ENCODE data around the gene RHOXF2. TPM values are rescaled to one million over a fixed set of nuclear protein-coding genes. Genes with fewer than 3 reads are reported as not detected.
"Not testable (repeated sequence)": the region's sequence is repeated elsewhere in the genome, so short reads cannot be mapped to it uniquely, and the experiment has no call there.

The RHOXF2 gene
- total RNA-seq = under 1 TPM in 2 of 6 donors, not detected in 4; 0.10 to 0.29 TPM

- not testable (repeated sequence) for ATAC-seq (ENCODE audit: low FRiP score in 2 of 2); H3K36me3 ChIP-seq; DNase-seq; H3K27ac ChIP-seq; H3K27me3 ChIP-seq; H3K4me3 ChIP-seq; H3K4me1 ChIP-seq; H3K9me3 ChIP-seq
- WGBS, 2 donors = no CpG with 5 or more reads among the region's 15 CpGs
These were observed at the start of gene RHOXF2 for GRCh38 chrX:120158313-120158712. Gene RHOXF2, plus strand, starts transcription at chrX:120158613. Its CDS starts 138 bp downstream, at chrX:120158751.

- ATAC-seq (ENCODE audit: low FRiP score in 2 of 2) (no peak), DNase-seq (no peak)
- Histone ChIP-seq H3K4me3 (no peak overlapping the region), H3K36me3 (no peaks in the 10 kb centered on the region), H3K27ac (no peak overlapping the region), H3K4me1 (no peaks in the 10 kb centered on the region), H3K9me3 (peaks cover 0 to 3% (median 0%) of the 10 kb centered on the region in 4 donors), H3K27me3 (no peaks in the 10 kb centered on the region)
- TF ChIP-seq EP300 (IDR thresholded peaks at IDR 0.05) (no peak), POLR2A (IDR thresholded peaks at IDR 0.05) (no peak), CTCF (IDR thresholded peaks at IDR 0.05) (no peak), POLR2AphosphoS5 (IDR thresholded peaks at IDR 0.05) (no peak)
- WGBS, 2 donors = 48 to 71% methylated on average over 1 of the region's 1 CpG
These were observed 49.0 kb upstream of the RHOXF2 start for GRCh38 chrX:120109378-120109777.

- ATAC-seq (ENCODE audit: low FRiP score in 2 of 2) = no peak
- H3K27ac ChIP-seq = no peak overlapping the region
- H3K27me3 ChIP-seq = no peaks in the 10 kb centered on the region
- H3K4me1 ChIP-seq = no peaks in the 10 kb centered on the region
- no peaks in the 10 kb centered on the region for H3K36me3 ChIP-seq
- TF ChIP-seq CTCF (IDR thresholded peaks at IDR 0.05) (no peak), EP300 (IDR thresholded peaks at IDR 0.05) (no peak), POLR2AphosphoS5 (IDR thresholded peaks at IDR 0.05) (no peak), POLR2A (IDR thresholded peaks at IDR 0.05) (no peak)
- H3K9me3 ChIP-seq = no peaks in the 10 kb centered on the region
- H3K4me3 ChIP-seq = no peak overlapping the region
- no peak for DNase-seq
These were observed 46.8 kb upstream of the RHOXF2 start for GRCh38 chrX:120111611-120112010.

GRCh38 chrX:120115438-120115963, 42.9 kb upstream of the RHOXF2 start, which contains the start of gene RHOXF1:
Gene RHOXF1, minus strand, starts transcription at chrX:120115913. Its CDS starts 51 bp downstream, at chrX:120115862.
- ATAC-seq (ENCODE audit: low FRiP score in 2 of 2) (no peak), DNase-seq (peak in 1 of 2 donors; percentile 34)
- Histone ChIP-seq H3K4me3 (no peak within 1 kb of the TSS), H3K36me3 (no peaks in the 10 kb centered on the region), H3K27me3 (no peaks in the 10 kb centered on the region), H3K9me3 (no peaks in the 10 kb centered on the region), H3K27ac (no peak within 1 kb of the TSS), H3K4me1 (no peaks in the 10 kb centered on the region)
- 92 to 93% methylated on average over 6 to 31 of the region's 35 CpGs for WGBS, 2 donors
- TF ChIP-seq CTCF (IDR thresholded peaks at IDR 0.05) (no peak), POLR2A (IDR thresholded peaks at IDR 0.05) (no peak), POLR2AphosphoS5 (IDR thresholded peaks at IDR 0.05) (no peak), EP300 (IDR thresholded peaks at IDR 0.05) (no peak)

GRCh38 chrX:120120223-120120622, 38.2 kb upstream of the RHOXF2 start:
- TF ChIP-seq EP300 (IDR thresholded peaks at IDR 0.05) = peak in 1 of 4 donors; percentile 58
- peak in 1 of 2 donors; percentile 10 for TF ChIP-seq POLR2AphosphoS5 (IDR thresholded peaks at IDR 0.05)
- TF ChIP-seq POLR2A (IDR thresholded peaks at IDR 0.05) = no peak
- H3K4me3 ChIP-seq = peak overlapping the region in 2 of 4 donors; percentile 13 to 19
- no peaks in the 10 kb centered on the region for H3K36me3 ChIP-seq
- H3K27ac ChIP-seq = peak overlapping the region in 1 of 4 donors; percentile 58
- DNase-seq = peak in 1 of 2 donors; percentile 78
- no peaks in the 10 kb centered on the region for H3K9me3 ChIP-seq
- no peaks in the 10 kb centered on the region for H3K4me1 ChIP-seq
- ATAC-seq (ENCODE audit: low FRiP score in 2 of 2) = peak in 1 of 2 donors; percentile 92
- H3K27me3 ChIP-seq = no peaks in the 10 kb centered on the region
- WGBS, 2 donors = 62 to 81% methylated on average over 3 to 12 of the region's 12 CpGs

GRCh38 chrX:120125444-120125843, 33.0 kb upstream of the RHOXF2 start:
- H3K4me1 ChIP-seq = peaks cover 0 to 2% (median 0%) of the 10 kb centered on the region in 4 donors
- peak overlapping the region in 1 of 4 donors; percentile 12 for H3K27ac ChIP-seq
- WGBS, 2 donors = 100% methylated on average over 1 to 3 of the region's 3 CpGs
- TF ChIP-seq EP300 (IDR thresholded peaks at IDR 0.05) (no peak), CTCF (IDR thresholded peaks at IDR 0.05) (no peak), POLR2A (IDR thresholded peaks at IDR 0.05) (no peak), POLR2AphosphoS5 (IDR thresholded peaks at IDR 0.05) (no peak)
- ATAC-seq (ENCODE audit: low FRiP score in 2 of 2) (peak in 1 of 2 donors; percentile 51), DNase-seq (no peak)
- H3K36me3 ChIP-seq = no peaks in the 10 kb centered on the region
- H3K4me3 ChIP-seq = no peak overlapping the region
- H3K9me3 ChIP-seq = no peaks in the 10 kb centered on the region
- no peaks in the 10 kb centered on the region for H3K27me3 ChIP-seq

- H3K9me3 ChIP-seq; H3K4me3 ChIP-seq; H3K4me1 ChIP-seq; H3K27ac ChIP-seq; ATAC-seq (ENCODE audit: low FRiP score in 2 of 2); DNase-seq; H3K36me3 ChIP-seq; H3K27me3 ChIP-seq: not testable (repeated sequence)
- 84 to 90% methylated on average over 5 of the region's 5 CpGs for WGBS, 2 donors
These were observed 30.0 kb upstream of the RHOXF2 start for GRCh38 chrX:120128306-120128846.
